ENCODE data around the gene OLFML3. TPM values are rescaled to one million over a fixed set of nuclear protein-coding genes. Genes with fewer than 3 reads are reported as not detected.

OLFML3 gene
- total and polyA plus RNA-seq, 2 of the 8 experiments (the other 6 are each of a cell fraction or from before 2014, with no cell fraction given), result 56.0 to 72.3 TPM

DNA sequence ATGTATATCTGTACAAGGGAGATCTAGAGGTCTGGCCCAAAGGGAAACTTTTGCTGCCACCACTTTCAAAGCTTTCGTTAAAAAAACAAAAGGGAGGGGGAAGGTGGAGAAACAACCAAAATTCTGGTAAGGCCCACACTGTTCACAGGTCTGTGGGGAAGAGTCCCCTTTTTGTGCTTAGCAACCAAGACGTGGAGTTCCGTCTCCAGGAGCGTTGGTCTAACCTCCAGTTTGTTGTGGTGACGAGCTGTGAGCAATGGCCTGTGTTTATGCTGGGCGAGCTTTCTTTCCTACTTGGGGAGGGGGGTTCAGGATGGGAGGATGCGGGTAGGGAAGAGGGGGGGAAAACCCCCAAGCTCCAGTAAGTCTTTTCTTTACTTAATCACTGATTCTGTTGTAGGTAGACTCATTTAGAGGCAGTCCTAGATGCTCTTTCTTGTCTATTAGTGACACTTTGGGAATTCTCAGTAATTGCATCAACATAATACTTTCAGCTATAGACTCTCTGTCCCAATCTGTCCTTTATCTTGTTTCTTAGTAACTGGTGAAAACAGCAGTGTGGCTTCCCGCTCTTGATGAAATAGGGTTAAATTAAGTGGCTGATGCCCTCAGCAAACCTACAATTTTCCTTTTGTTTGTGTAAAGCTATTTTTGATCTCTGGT is 48.6 kb upstream of the OLFML3 start:
- no peak overlapping the region for H3K4ac ChIP-seq (replicated peaks; ENCODE audit: insufficient read length, low read depth, low read length)
- no peak overlapping the region for H2BK12ac ChIP-seq (ENCODE audit: low read depth, low read length)
- no peak overlapping the region for H2BK5ac ChIP-seq (ENCODE audit: low read depth, low read length)
- H2BK15ac ChIP-seq (ENCODE audit: low read length), result no peak overlapping the region
- H3K79me1 ChIP-seq (ENCODE audit: low read depth, low read length), result peaks cover 5% of the 10 kb centered on the region
- peaks cover 16 to 57% of the 10 kb centered on the region in 2 experiments for H3K79me2 ChIP-seq (ENCODE audit: control insufficient read depth in 1 of 2, insufficient read depth in 2 of 2, low read length in 2 of 2)
- no peak overlapping the region for H2AFZ ChIP-seq (ENCODE audit: low read length)
- peaks cover 0 to 7% of the 10 kb centered on the region in 2 experiments for H4K20me1 ChIP-seq (replicated peaks in 1 of 2; ENCODE audit: control insufficient read depth in 1 of 2, insufficient read depth in 2 of 2, low read length in 2 of 2)
- CTCF ChIA-PET (ENCODE audit: partially characterized antibody), result interaction anchor here (0.8 to 4.5 kb wide), 6 partner anchors 8 to 1546 kb away, joined by 3 to 20 read pairs (median 4); partner anchors contain the start of genes AP4B1 and DCLRE1B
- H3K36me3 ChIP-seq (ENCODE audit: control insufficient read depth in 2 of 4, insufficient read depth in 4 of 4, low read length in 3 of 4), result no peaks in the 10 kb centered on the region
- DNase-seq (ENCODE audit: low read depth in 1 of 2, low spot score in 2 of 2) (no peak), FAIRE-seq (no peak)
- no peak overlapping the region for H3K18ac ChIP-seq (ENCODE audit: extremely low read depth, low read length)
- no peaks in the 10 kb centered on the region for H3K27me3 ChIP-seq (replicated peaks in 1 of 4; ENCODE audit: control insufficient read depth in 3 of 4, extremely low read depth in 1 of 4, insufficient read depth in 3 of 4, low read length in 3 of 4)
- TF ChIP-seq RXRA (IDR thresholded peaks at IDR 0.05; ENCODE audit: insufficient read depth, low read depth, low read length) (no peak), SAP30 (IDR thresholded peaks at IDR 0.05; ENCODE audit: insufficient read depth, insufficient replicate concordance, low read length) (peak; percentile 3)
- no peak overlapping the region for H2BK120ac ChIP-seq (replicated peaks; ENCODE audit: low read depth, low read length)
- no peak overlapping the region for H3K56ac ChIP-seq (replicated peaks; ENCODE audit: insufficient read length, low read depth, low read length)
- no peak overlapping the region for H3K27ac ChIP-seq (ENCODE audit: low read depth, low read length)
- H3K4me1 ChIP-seq (replicated peaks in 1 of 4; ENCODE audit: control insufficient read depth in 3 of 4, insufficient read depth in 4 of 4, low read length in 3 of 4), result peaks cover 0 to 4% (median under 1%) of the 10 kb centered on the region in 4 experiments; a peak in 4 of 7 replicates
- peak overlapping the region in 2 of 4 experiments; percentile 54 to 83; a peak in 4 of 7 replicates for H3K9ac ChIP-seq (replicated peaks in 1 of 4; ENCODE audit: extremely low read depth in 1 of 4, low read depth in 3 of 4, low read length in 3 of 4)
- peak overlapping the region; percentile 91 to 99 (median 94) for H3K4me3 ChIP-seq (ENCODE audit: extremely low read depth in 1 of 4, insufficient read depth in 2 of 4, low read depth in 3 of 4, low read length in 4 of 4)
- WGBS, 2 experiments (ENCODE audit: extremely low coverage in 1 of 2, insufficient coverage in 1 of 2, insufficient read length in 1 of 2, insufficient replicate concordance in 2 of 2, low coverage in 1 of 2, low lambda C conversion rate in 2 of 2, missing lambda C conversion rate in 1 of 2), result 11% methylated on average over 8 of the region's 8 CpGs; no CpG with 5 or more reads in 1 of the 2 experiments
- H3K23me2 ChIP-seq (ENCODE audit: low read depth, low read length), result peaks cover 12% of the 10 kb centered on the region
- H3K23ac ChIP-seq (ENCODE audit: insufficient read length), result no peak overlapping the region
- H4K5ac ChIP-seq (ENCODE audit: insufficient read length, low read depth, low read length), result no peak overlapping the region
- no peak overlapping the region for H2BK20ac ChIP-seq (ENCODE audit: low read length)
- no peak overlapping the region for H4K8ac ChIP-seq (ENCODE audit: extremely low read depth, insufficient read depth, low read length)
- H3K14ac ChIP-seq (ENCODE audit: insufficient read length), result no peak overlapping the region
- H3K9me3 ChIP-seq (ENCODE audit: insufficient read depth in 2 of 2, low read depth in 1 of 2, low read length in 1 of 2), result no peaks in the 10 kb centered on the region
- H3K4me2 ChIP-seq (ENCODE audit: insufficient read depth in 1 of 2, low read depth in 2 of 2, low read length in 2 of 2), result peak overlapping the region; percentile 84 to 85
- no peak overlapping the region for H2AK5ac ChIP-seq (ENCODE audit: low read depth, low read length)
- no peak overlapping the region for H4K91ac ChIP-seq (replicated peaks; ENCODE audit: insufficient read length, low read length)
- POLR2A ChIA-PET (ENCODE audit: partially characterized antibody), result interaction anchor here (0.6 to 4.4 kb wide), 6 partner anchors 9 to 171 kb away, joined by 3 to 66 read pairs (median 6); partner anchors contain the start of genes AP4B1, DCLRE1B and PHTF1

All from H1 (cell line).